ENCODE data around the gene TMEM106C.

The TMEM106C gene

GRCh38 chr12:47949441-47950341, 13.7 kb upstream of the TMEM106C start:
- Histone ChIP-seq H3K23ac (ENCODE audit: low read length in 2 of 2) (no peak overlapping the region), H3K36me3 (ENCODE audit: control insufficient read depth in 1 of 2, insufficient read depth in 2 of 2, low read depth in 1 of 2, low read length in 2 of 2) (no peaks in the 10 kb centered on the region), H3K4me1 (ENCODE audit: control insufficient read depth, insufficient read depth, low read depth, low read length) (peaks cover 15% of the 10 kb centered on the region), H3K9ac (ENCODE audit: low read length) (peak overlapping the region; percentile 3), H3K4me3 (ENCODE audit: insufficient read depth in 1 of 2, low read depth in 1 of 2, low read length in 2 of 2) (no peak overlapping the region), H2AFZ (ENCODE audit: low read depth, low read length) (no peak overlapping the region), H3K4me2 (ENCODE audit: low read length, poor library complexity, severe bottlenecking) (no peak overlapping the region), H3K27ac (ENCODE audit: low read length, poor library complexity, severe bottlenecking) (no peak overlapping the region), H3K27me3 (ENCODE audit: control insufficient read depth in 1 of 2, insufficient read depth in 1 of 2, low read length in 2 of 2) (peaks cover 14 to 22% of the 10 kb centered on the region in 2 experiments), H3K79me1 (replicated peaks; ENCODE audit: low read length, poor library complexity, severe bottlenecking) (no peaks in the 10 kb centered on the region), H2BK5ac (ENCODE audit: low read depth, low read length, poor library complexity, severe bottlenecking) (no peak overlapping the region), H2BK15ac (ENCODE audit: low read depth, poor library complexity, severe bottlenecking) (no peak overlapping the region), H2BK120ac (ENCODE audit: low read depth, low read length) (no peak overlapping the region), H2BK12ac (ENCODE audit: low read length in 2 of 2) (peak overlapping the region in 1 of 2 experiments; percentile 61), H3K4ac (ENCODE audit: low read depth in 1 of 2, low read length in 2 of 2) (no peak overlapping the region), H2AK5ac (ENCODE audit: low read length, severe bottlenecking) (no peak overlapping the region), H4K91ac (ENCODE audit: low read length) (peak overlapping the region; percentile 22), H3K18ac (ENCODE audit: low read depth in 1 of 2, low read length in 2 of 2) (peak overlapping the region in 1 of 2 experiments; percentile 2), H3K9me3 (ENCODE audit: control insufficient read depth, low read length) (no peaks in the 10 kb centered on the region), H4K8ac (ENCODE audit: low read length) (peak overlapping the region; percentile 8), H3K14ac (ENCODE audit: low read length in 2 of 2) (no peak overlapping the region)
- DNase-seq: peak; percentile 84
- 58% methylated on average over 32 of the region's 32 CpGs for WGBS

- H2BK12ac ChIP-seq (ENCODE audit: low read length in 2 of 2): no peak overlapping the region
- H2BK15ac ChIP-seq (ENCODE audit: low read depth, poor library complexity, severe bottlenecking): no peak overlapping the region
- peak overlapping the region in 1 of 2 experiments; percentile 15 for H3K23ac ChIP-seq (ENCODE audit: low read length in 2 of 2)
- H4K91ac ChIP-seq (ENCODE audit: low read length): no peak overlapping the region
- no peak overlapping the region for H3K18ac ChIP-seq (ENCODE audit: low read depth in 1 of 2, low read length in 2 of 2)
- H2BK5ac ChIP-seq (ENCODE audit: low read depth, low read length, poor library complexity, severe bottlenecking): no peak overlapping the region
- no peak overlapping the region for H4K8ac ChIP-seq (ENCODE audit: low read length)
- DNase-seq: no peak
- H3K79me1 ChIP-seq (replicated peaks; ENCODE audit: low read length, poor library complexity, severe bottlenecking): no peaks in the 10 kb centered on the region
- no peaks in the 10 kb centered on the region for H3K36me3 ChIP-seq (ENCODE audit: control insufficient read depth in 1 of 2, insufficient read depth in 2 of 2, low read depth in 1 of 2, low read length in 2 of 2)
- WGBS: 82% methylated on average over 8 of the region's 8 CpGs
- H2BK120ac ChIP-seq (ENCODE audit: low read depth, low read length): no peak overlapping the region
- H3K27ac ChIP-seq (ENCODE audit: low read length, poor library complexity, severe bottlenecking): no peak overlapping the region
- H2AFZ ChIP-seq (ENCODE audit: low read depth, low read length): no peak overlapping the region
- H3K14ac ChIP-seq (ENCODE audit: low read length in 2 of 2): no peak overlapping the region
- no peaks in the 10 kb centered on the region for H3K9me3 ChIP-seq (ENCODE audit: control insufficient read depth, low read length)
- H3K4ac ChIP-seq (ENCODE audit: low read depth in 1 of 2, low read length in 2 of 2): no peak overlapping the region
- peaks cover 21 to 26% of the 10 kb centered on the region in 2 experiments for H3K27me3 ChIP-seq (ENCODE audit: control insufficient read depth in 1 of 2, insufficient read depth in 1 of 2, low read length in 2 of 2)
- H3K9ac ChIP-seq (ENCODE audit: low read length): no peak overlapping the region
- peaks cover 15% of the 10 kb centered on the region for H3K4me1 ChIP-seq (ENCODE audit: control insufficient read depth, insufficient read depth, low read depth, low read length)
- H3K4me3 ChIP-seq (ENCODE audit: insufficient read depth in 1 of 2, low read depth in 1 of 2, low read length in 2 of 2): no peak overlapping the region
- no peak overlapping the region for H2AK5ac ChIP-seq (ENCODE audit: low read length, severe bottlenecking)
- H3K4me2 ChIP-seq (ENCODE audit: low read length, poor library complexity, severe bottlenecking): no peak overlapping the region
Observed at GRCh38 chr12:47950856-47951468, 12.4 kb upstream of the TMEM106C start.

GRCh38 chr12:47954058-47954457, 9.3 kb upstream of the TMEM106C start:
- no peak overlapping the region for H2AFZ ChIP-seq (ENCODE audit: low read depth, low read length)
- no peak overlapping the region for H3K27ac ChIP-seq (ENCODE audit: low read length, poor library complexity, severe bottlenecking)
- H2BK15ac ChIP-seq (ENCODE audit: low read depth, poor library complexity, severe bottlenecking): no peak overlapping the region
- no peak overlapping the region for H2AK5ac ChIP-seq (ENCODE audit: low read length, severe bottlenecking)
- H3K4me2 ChIP-seq (ENCODE audit: low read length, poor library complexity, severe bottlenecking): no peak overlapping the region
- no peak for DNase-seq
- H3K27me3 ChIP-seq (ENCODE audit: control insufficient read depth in 1 of 2, insufficient read depth in 1 of 2, low read length in 2 of 2): peaks cover 24 to 29% of the 10 kb centered on the region in 2 experiments
- H3K36me3 ChIP-seq (ENCODE audit: control insufficient read depth in 1 of 2, insufficient read depth in 2 of 2, low read depth in 1 of 2, low read length in 2 of 2): no peaks in the 10 kb centered on the region
- H3K23ac ChIP-seq (ENCODE audit: low read length in 2 of 2): no peak overlapping the region
- WGBS: 68% methylated on average over 8 of the region's 8 CpGs
- H3K4ac ChIP-seq (ENCODE audit: low read depth in 1 of 2, low read length in 2 of 2): no peak overlapping the region
- H3K18ac ChIP-seq (ENCODE audit: low read depth in 1 of 2, low read length in 2 of 2): no peak overlapping the region
- H2BK120ac ChIP-seq (ENCODE audit: low read depth, low read length): no peak overlapping the region
- peak overlapping the region; percentile 51 for H4K8ac ChIP-seq (ENCODE audit: low read length)
- peaks cover 4% of the 10 kb centered on the region for H3K4me1 ChIP-seq (ENCODE audit: control insufficient read depth, insufficient read depth, low read depth, low read length)
- no peak overlapping the region for H3K4me3 ChIP-seq (ENCODE audit: insufficient read depth in 1 of 2, low read depth in 1 of 2, low read length in 2 of 2)
- H3K79me1 ChIP-seq (replicated peaks; ENCODE audit: low read length, poor library complexity, severe bottlenecking): no peaks in the 10 kb centered on the region
- no peak overlapping the region for H3K9ac ChIP-seq (ENCODE audit: low read length)
- peaks cover 5% of the 10 kb centered on the region for H3K9me3 ChIP-seq (ENCODE audit: control insufficient read depth, low read length)
- no peak overlapping the region for H2BK12ac ChIP-seq (ENCODE audit: low read length in 2 of 2)
- no peak overlapping the region for H4K91ac ChIP-seq (ENCODE audit: low read length)
- no peak overlapping the region for H2BK5ac ChIP-seq (ENCODE audit: low read depth, low read length, poor library complexity, severe bottlenecking)
- no peak overlapping the region for H3K14ac ChIP-seq (ENCODE audit: low read length in 2 of 2)

- Histone ChIP-seq H3K14ac (ENCODE audit: low read length in 2 of 2) (no peak overlapping the region), H3K4me2 (ENCODE audit: low read length, poor library complexity, severe bottlenecking) (no peak overlapping the region), H3K27ac (ENCODE audit: low read length, poor library complexity, severe bottlenecking) (no peak overlapping the region), H2BK15ac (ENCODE audit: low read depth, poor library complexity, severe bottlenecking) (no peak overlapping the region), H3K23ac (ENCODE audit: low read length in 2 of 2) (no peak overlapping the region), H3K4ac (ENCODE audit: low read depth in 1 of 2, low read length in 2 of 2) (no peak overlapping the region), H2BK120ac (ENCODE audit: low read depth, low read length) (no peak overlapping the region), H2AK5ac (ENCODE audit: low read length, severe bottlenecking) (no peak overlapping the region), H3K18ac (ENCODE audit: low read depth in 1 of 2, low read length in 2 of 2) (no peak overlapping the region), H4K91ac (ENCODE audit: low read length) (no peak overlapping the region), H2AFZ (ENCODE audit: low read depth, low read length) (no peak overlapping the region), H3K79me1 (replicated peaks; ENCODE audit: low read length, poor library complexity, severe bottlenecking) (no peaks in the 10 kb centered on the region), H3K36me3 (ENCODE audit: control insufficient read depth in 1 of 2, insufficient read depth in 2 of 2, low read depth in 1 of 2, low read length in 2 of 2) (no peaks in the 10 kb centered on the region), H3K9me3 (ENCODE audit: control insufficient read depth, low read length) (peaks cover 5% of the 10 kb centered on the region), H3K27me3 (ENCODE audit: control insufficient read depth in 1 of 2, insufficient read depth in 1 of 2, low read length in 2 of 2) (peaks cover 26 to 29% of the 10 kb centered on the region in 2 experiments), H3K4me1 (ENCODE audit: control insufficient read depth, insufficient read depth, low read depth, low read length) (peaks cover 4% of the 10 kb centered on the region), H2BK12ac (ENCODE audit: low read length in 2 of 2) (no peak overlapping the region), H3K4me3 (ENCODE audit: insufficient read depth in 1 of 2, low read depth in 1 of 2, low read length in 2 of 2) (no peak overlapping the region), H4K8ac (ENCODE audit: low read length) (no peak overlapping the region), H2BK5ac (ENCODE audit: low read depth, low read length, poor library complexity, severe bottlenecking) (no peak overlapping the region), H3K9ac (ENCODE audit: low read length) (no peak overlapping the region)
- peak; percentile 27 for DNase-seq
- 37% methylated on average over 4 of the region's 4 CpGs for WGBS
Observed at GRCh38 chr12:47954467-47955045, 8.8 kb upstream of the TMEM106C start.
